SW 1271 (cell line): ENCODE results near the gene SLC9A5.

Source experiments
- DNase-seq, 2 experiments: peaks; one replicate each; lab custom pipeline; 2025; lab: John Stamatoyannopoulos, UW

SLC9A5 gene

GRCh38 chr16:67248401-67249177, at the start of gene SLC9A5:
Gene SLC9A5 (plus strand): TSS chr16:67248979. CDS start chr16:67249015, 36 bp downstream.
- no peak for DNase-seq

- no peak for DNase-seq
Observed at GRCh38 chr16:67199011-67199807, 49.6 kb upstream of the SLC9A5 start, which contains the start of gene ELMO3. Gene ELMO3 (plus strand): TSS chr16:67199131. CDS start chr16:67199327, 196 bp downstream.

GRCh38 chr16:67199808-67200198, 49.0 kb upstream of the SLC9A5 start:
- no peak for DNase-seq

GRCh38 chr16:67200491-67200890, 48.3 kb upstream of the SLC9A5 start:
- DNase-seq: no peak

GRCh38 chr16:67201411-67202345, 47.1 kb upstream of the SLC9A5 start:
- no peak for DNase-seq

GRCh38 chr16:67202426-67202825, 46.4 kb upstream of the SLC9A5 start:
- no peak for DNase-seq

GRCh38 chr16:67202956-67203493, 45.8 kb upstream of the SLC9A5 start:
- no peak for DNase-seq

- no peak for DNase-seq
Observed at GRCh38 chr16:67204076-67204475, 44.7 kb upstream of the SLC9A5 start.

- DNase-seq: no peak
Observed at GRCh38 chr16:67206129-67206837, 42.5 kb upstream of the SLC9A5 start.

GRCh38 chr16:67206838-67207248, 41.9 kb upstream of the SLC9A5 start:
- DNase-seq: no peak

GRCh38 chr16:67207249-67208091, 41.3 kb upstream of the SLC9A5 start:
- no peak for DNase-seq

- no peak for DNase-seq
Observed at GRCh38 chr16:67208154-67208896, 40.5 kb upstream of the SLC9A5 start.

- DNase-seq: no peak
Observed at GRCh38 chr16:67209565-67209964, 39.2 kb upstream of the SLC9A5 start.

GRCh38 chr16:67210069-67210937, 38.5 kb upstream of the SLC9A5 start:
- DNase-seq: no peak

GRCh38 chr16:67211674-67212073, 37.1 kb upstream of the SLC9A5 start:
- DNase-seq: no peak

GRCh38 chr16:67212766-67213165, 36.0 kb upstream of the SLC9A5 start:
- DNase-seq: peak in 1 of 2 experiments; percentile 42

- no peak for DNase-seq
Observed at GRCh38 chr16:67213197-67214019, 35.4 kb upstream of the SLC9A5 start.
